GM12864 (cell line): ENCODE data around the gene CELSR1.

Experiments used
- DNase-seq: peaks from one replicate; pipeline ENCODE4 v3.0.0-alpha.2; 2011; ENCODE audit warnings: low read depth
- H3K4me3 ChIP-seq: 2 replicates; pipeline ENCODE4 v1.5.1; 2011; ENCODE audit warnings: mild to moderate bottlenecking, low read depth, low read length, control low read depth
- CTCF ChIP-seq: IDR thresholded peaks from 2 replicates; pipeline ENCODE4 v1.5.1; 2011; ENCODE audit warnings: low read depth, mild to moderate bottlenecking, moderate library complexity, low read length, control low read depth, inconsistent platforms; ENCODE audit errors: missing control alignments

CELSR1 gene

GRCh38 chr22:46531581-46532175 lies 5.7 kb downstream of the CELSR1 start:
- no peak for TF ChIP-seq CTCF
- H3K4me3 ChIP-seq = no peak overlapping the region
- no peak for DNase-seq

- TF ChIP-seq CTCF = no peak
- H3K4me3 ChIP-seq = no peak overlapping the region
- no peak for DNase-seq
Observed at GRCh38 chr22:46528121-46528610, 9.3 kb downstream of the CELSR1 start.

- no peak overlapping the region for H3K4me3 ChIP-seq
- DNase-seq = no peak
- no peak for TF ChIP-seq CTCF
Observed at GRCh38 chr22:46526244-46526839, 11.1 kb downstream of the CELSR1 start.

- TF ChIP-seq CTCF = no peak
- no peak for DNase-seq
- no peak overlapping the region for H3K4me3 ChIP-seq
Observed at GRCh38 chr22:46525389-46526243, 11.8 kb downstream of the CELSR1 start.

GRCh38 chr22:46524203-46524740 lies 13.1 kb downstream of the CELSR1 start:
- H3K4me3 ChIP-seq = no peak overlapping the region
- no peak for TF ChIP-seq CTCF
- DNase-seq = no peak

- H3K4me3 ChIP-seq = no peak overlapping the region
- no peak for TF ChIP-seq CTCF
- DNase-seq = no peak
Observed at GRCh38 chr22:46522797-46523196, 14.6 kb downstream of the CELSR1 start.
